ENCODE data around the gene SPOCD1. TPM values are rescaled to one million over a fixed set of nuclear protein-coding genes. Genes with fewer than 3 reads are reported as not detected.

Gene SPOCD1
- total and polyA plus RNA-seq, 5 donors from 2014 or later: 1.1 TPM; not detected in 4

GRCh38 chr1:31778763-31779488 is 36.9 kb downstream of the SPOCD1 start:
- H3K27me3 Mint-ChIP-seq: peaks cover 31% of the 10 kb centered on the region
- Histone ChIP-seq H3K27me3 (ENCODE audit: control insufficient read depth, insufficient read depth, low read length) (peaks cover 9% of the 10 kb centered on the region), H3K9me3 (ENCODE audit: control insufficient read depth in 2 of 2, low read length in 2 of 2) (no peaks in the 10 kb centered on the region), H3K4me3 (ENCODE audit: low read depth, low read length) (no peak overlapping the region), H3K27ac (ENCODE audit: insufficient read depth, low read length, poor library complexity, severe bottlenecking) (no peak overlapping the region), H3K36me3 (ENCODE audit: control insufficient read depth, insufficient read depth, low read length) (no peaks in the 10 kb centered on the region), H3K4me1 (ENCODE audit: control insufficient read depth, insufficient read depth, low read length, poor library complexity, severe bottlenecking) (no peaks in the 10 kb centered on the region)
- H3K4me1 Mint-ChIP-seq: no peaks in the 10 kb centered on the region
- no peaks in the 10 kb centered on the region for H3K9me3 Mint-ChIP-seq
- ATAC-seq (ENCODE audit: low read depth in 2 of 2) (no peak), DNase-seq (no peak)
- H3K36me3 Mint-ChIP-seq: no peaks in the 10 kb centered on the region
- H3K4me3 Mint-ChIP-seq: no peak overlapping the region
- no peak overlapping the region for H3K27ac Mint-ChIP-seq

GRCh38 chr1:31776516-31776915 is 39.3 kb downstream of the SPOCD1 start:
- H3K27ac ChIP-seq (ENCODE audit: insufficient read depth, low read length, poor library complexity, severe bottlenecking): no peak overlapping the region
- H3K27me3 Mint-ChIP-seq: peaks cover 49% of the 10 kb centered on the region
- no peak for ATAC-seq (ENCODE audit: low read depth in 2 of 2)
- peaks cover 6 to 16% (median 8%) of the 10 kb centered on the region in 4 donors for H3K4me1 Mint-ChIP-seq
- H3K27me3 ChIP-seq (ENCODE audit: control insufficient read depth, insufficient read depth, low read length): peaks cover 14% of the 10 kb centered on the region
- H3K9me3 Mint-ChIP-seq: no peaks in the 10 kb centered on the region
- H3K4me3 ChIP-seq (ENCODE audit: low read depth, low read length): no peak overlapping the region
- H3K36me3 Mint-ChIP-seq: no peaks in the 10 kb centered on the region
- H3K4me3 Mint-ChIP-seq: no peak overlapping the region
- H3K9me3 ChIP-seq (ENCODE audit: control insufficient read depth in 2 of 2, low read length in 2 of 2): no peaks in the 10 kb centered on the region
- H3K36me3 ChIP-seq (ENCODE audit: control insufficient read depth, insufficient read depth, low read length): no peaks in the 10 kb centered on the region
- H3K27ac Mint-ChIP-seq: peak overlapping the region in 1 of 3 donors; percentile 74
- peaks cover 20% of the 10 kb centered on the region for H3K4me1 ChIP-seq (ENCODE audit: control insufficient read depth, insufficient read depth, low read length, poor library complexity, severe bottlenecking)
- no peak for DNase-seq

GRCh38 chr1:31776032-31776431 is 39.8 kb downstream of the SPOCD1 start:
- H3K4me3 Mint-ChIP-seq: no peak overlapping the region
- H3K27me3 ChIP-seq (ENCODE audit: control insufficient read depth, insufficient read depth, low read length): peaks cover 14% of the 10 kb centered on the region
- ATAC-seq (ENCODE audit: low read depth in 2 of 2) (no peak), DNase-seq (no peak)
- H3K27ac ChIP-seq (ENCODE audit: insufficient read depth, low read length, poor library complexity, severe bottlenecking): no peak overlapping the region
- H3K36me3 ChIP-seq (ENCODE audit: control insufficient read depth, insufficient read depth, low read length): no peaks in the 10 kb centered on the region
- H3K9me3 ChIP-seq (ENCODE audit: control insufficient read depth in 2 of 2, low read length in 2 of 2): no peaks in the 10 kb centered on the region
- no peaks in the 10 kb centered on the region for H3K9me3 Mint-ChIP-seq
- no peaks in the 10 kb centered on the region for H3K36me3 Mint-ChIP-seq
- H3K27me3 Mint-ChIP-seq: peaks cover 49% of the 10 kb centered on the region
- peaks cover 22% of the 10 kb centered on the region for H3K4me1 ChIP-seq (ENCODE audit: control insufficient read depth, insufficient read depth, low read length, poor library complexity, severe bottlenecking)
- H3K4me1 Mint-ChIP-seq: peaks cover 6 to 20% (median 11%) of the 10 kb centered on the region in 4 donors
- no peak overlapping the region for H3K27ac Mint-ChIP-seq
- H3K4me3 ChIP-seq (ENCODE audit: low read depth, low read length): no peak overlapping the region

GRCh38 chr1:31775210-31775999 is 40.4 kb downstream of the SPOCD1 start:
- no peaks in the 10 kb centered on the region for H3K9me3 ChIP-seq (ENCODE audit: control insufficient read depth in 2 of 2, low read length in 2 of 2)
- Mint-ChIP-seq H3K27me3 (peaks cover 49% of the 10 kb centered on the region), H3K4me3 (no peak overlapping the region), H3K27ac (no peak overlapping the region), H3K9me3 (no peaks in the 10 kb centered on the region), H3K4me1 (peaks cover 6 to 27% (median 12%) of the 10 kb centered on the region in 4 donors), H3K36me3 (no peaks in the 10 kb centered on the region)
- no peak overlapping the region for H3K4me3 ChIP-seq (ENCODE audit: low read depth, low read length)
- ATAC-seq (ENCODE audit: low read depth in 2 of 2) (no peak), DNase-seq (no peak)
- no peaks in the 10 kb centered on the region for H3K36me3 ChIP-seq (ENCODE audit: control insufficient read depth, insufficient read depth, low read length)
- H3K27me3 ChIP-seq (ENCODE audit: control insufficient read depth, insufficient read depth, low read length): peaks cover 14% of the 10 kb centered on the region
- no peak overlapping the region for H3K27ac ChIP-seq (ENCODE audit: insufficient read depth, low read length, poor library complexity, severe bottlenecking)
- peaks cover 22% of the 10 kb centered on the region for H3K4me1 ChIP-seq (ENCODE audit: control insufficient read depth, insufficient read depth, low read length, poor library complexity, severe bottlenecking)

GRCh38 chr1:31774495-31774894 is 41.3 kb downstream of the SPOCD1 start:
- H3K9me3 ChIP-seq (ENCODE audit: control insufficient read depth in 2 of 2, low read length in 2 of 2): no peaks in the 10 kb centered on the region
- peaks cover 22% of the 10 kb centered on the region for H3K4me1 ChIP-seq (ENCODE audit: control insufficient read depth, insufficient read depth, low read length, poor library complexity, severe bottlenecking)
- H3K36me3 ChIP-seq (ENCODE audit: control insufficient read depth, insufficient read depth, low read length): no peaks in the 10 kb centered on the region
- Mint-ChIP-seq H3K27ac (no peak overlapping the region), H3K4me1 (peaks cover 6 to 33% (median 14%) of the 10 kb centered on the region in 4 donors), H3K4me3 (no peak overlapping the region), H3K36me3 (no peaks in the 10 kb centered on the region), H3K27me3 (peaks cover 52% of the 10 kb centered on the region), H3K9me3 (no peaks in the 10 kb centered on the region)
- no peak overlapping the region for H3K4me3 ChIP-seq (ENCODE audit: low read depth, low read length)
- DNase-seq: no peak
- ATAC-seq (ENCODE audit: low read depth in 2 of 2): no peak
- no peak overlapping the region for H3K27ac ChIP-seq (ENCODE audit: insufficient read depth, low read length, poor library complexity, severe bottlenecking)
- peaks cover 14% of the 10 kb centered on the region for H3K27me3 ChIP-seq (ENCODE audit: control insufficient read depth, insufficient read depth, low read length)

- H3K27me3 Mint-ChIP-seq: peaks cover 53% of the 10 kb centered on the region
These were observed 42.0 kb downstream of the SPOCD1 start for GRCh38 chr1:31773861-31774260.

GRCh38 chr1:31772669-31773248 is 43.1 kb downstream of the SPOCD1 start:
- Histone ChIP-seq H3K27ac (ENCODE audit: insufficient read depth, low read length, poor library complexity, severe bottlenecking) (no peak overlapping the region), H3K4me1 (ENCODE audit: control insufficient read depth, insufficient read depth, low read length, poor library complexity, severe bottlenecking) (peaks cover 22% of the 10 kb centered on the region), H3K9me3 (ENCODE audit: control insufficient read depth in 2 of 2, low read length in 2 of 2) (no peaks in the 10 kb centered on the region), H3K4me3 (ENCODE audit: low read depth, low read length) (peak overlapping the region; percentile 74), H3K36me3 (ENCODE audit: control insufficient read depth, insufficient read depth, low read length) (no peaks in the 10 kb centered on the region), H3K27me3 (ENCODE audit: control insufficient read depth, insufficient read depth, low read length) (peaks cover 14% of the 10 kb centered on the region)
- ATAC-seq (ENCODE audit: low read depth in 2 of 2): peak in 1 of 2 donors; percentile 8
- Mint-ChIP-seq H3K4me3 (peak overlapping the region; percentile 87 to 92 (median 90)), H3K4me1 (peaks cover 6 to 40% (median 14%) of the 10 kb centered on the region in 4 donors), H3K27ac (peak overlapping the region; percentile 15 to 85 (median 70)), H3K9me3 (no peaks in the 10 kb centered on the region), H3K36me3 (no peaks in the 10 kb centered on the region), H3K27me3 (peaks cover 63% of the 10 kb centered on the region)
- no peak for DNase-seq

More at GRCh38 chr1:31773861-31774260, 42.0 kb downstream of the SPOCD1 start:
- Histone ChIP-seq H3K9me3 (ENCODE audit: control insufficient read depth in 2 of 2, low read length in 2 of 2) (no peaks in the 10 kb centered on the region), H3K4me3 (ENCODE audit: low read depth, low read length) (no peak overlapping the region), H3K27me3 (ENCODE audit: control insufficient read depth, insufficient read depth, low read length) (peaks cover 14% of the 10 kb centered on the region), H3K4me1 (ENCODE audit: control insufficient read depth, insufficient read depth, low read length, poor library complexity, severe bottlenecking) (peaks cover 22% of the 10 kb centered on the region), H3K36me3 (ENCODE audit: control insufficient read depth, insufficient read depth, low read length) (no peaks in the 10 kb centered on the region), H3K27ac (ENCODE audit: insufficient read depth, low read length, poor library complexity, severe bottlenecking) (no peak overlapping the region)
- ATAC-seq (ENCODE audit: low read depth in 2 of 2) (no peak), DNase-seq (no peak)
- H3K36me3 Mint-ChIP-seq: no peaks in the 10 kb centered on the region
- H3K9me3 Mint-ChIP-seq: no peaks in the 10 kb centered on the region
- H3K4me3 Mint-ChIP-seq: peak overlapping the region in 2 of 4 donors; percentile 7
- H3K27ac Mint-ChIP-seq: no peak overlapping the region
- H3K4me1 Mint-ChIP-seq: peaks cover 6 to 39% (median 14%) of the 10 kb centered on the region in 4 donors
